Fibroblast of the aortic adventitia (primary cell): ENCODE data around the gene GK2. TPM values are rescaled to one million over a fixed set of nuclear protein-coding genes. Genes with fewer than 3 reads are reported as not detected.

Experiments
- DNase-seq: peaks from one replicate; pipeline ENCODE4 v3.0.0-alpha.2; 2010; ENCODE audit warnings: low read depth
- H3K4me3 ChIP-seq: 2 replicates; pipeline ENCODE4 v1.5.1; 2011; ENCODE audit warnings: low read depth, mild to moderate bottlenecking, control low read depth, low read length, moderate library complexity
- total RNA-seq: library from RNA; depleted of rRNA; stranded (reverse); fragments of >200 nt; gene quantifications from 2 replicates; pipeline ENCODE4 v1.2.3, GENCODE V29; 2012; ENCODE audit warnings: low replicate concordance
- TF ChIP-seq, protein P1 (sequence below): IDR thresholded peaks from 2 replicates; pipeline ENCODE4 v1.5.1; 2011; ENCODE audit warnings: mild to moderate bottlenecking, low read length, control low read depth, inconsistent platforms; ENCODE audit not compliant: insufficient read depth

Gene GK2
- total RNA-seq, 1 donor: not detected

DNA sequence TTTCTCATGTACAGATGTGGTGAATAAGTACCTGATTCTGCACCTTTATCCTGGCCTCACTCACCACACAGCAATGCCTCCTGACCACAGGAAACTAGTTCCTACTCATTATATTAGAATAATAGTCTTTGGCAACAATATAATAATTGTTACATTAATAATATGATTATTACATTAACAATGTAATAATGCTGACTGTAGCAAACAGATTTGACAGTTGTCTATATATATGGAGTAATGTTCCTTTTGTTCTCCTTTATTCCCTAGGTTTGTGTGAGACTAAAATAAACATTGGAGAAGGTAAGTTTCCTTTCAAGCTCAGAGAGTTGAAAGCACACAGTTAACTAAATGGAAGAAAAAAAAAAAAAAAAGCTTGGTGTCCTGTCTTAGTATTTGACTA lies 41.6 kb downstream of the GK2 start:
- no peak overlapping the region for H3K4me3 ChIP-seq
- TF ChIP-seq, protein P1, sequence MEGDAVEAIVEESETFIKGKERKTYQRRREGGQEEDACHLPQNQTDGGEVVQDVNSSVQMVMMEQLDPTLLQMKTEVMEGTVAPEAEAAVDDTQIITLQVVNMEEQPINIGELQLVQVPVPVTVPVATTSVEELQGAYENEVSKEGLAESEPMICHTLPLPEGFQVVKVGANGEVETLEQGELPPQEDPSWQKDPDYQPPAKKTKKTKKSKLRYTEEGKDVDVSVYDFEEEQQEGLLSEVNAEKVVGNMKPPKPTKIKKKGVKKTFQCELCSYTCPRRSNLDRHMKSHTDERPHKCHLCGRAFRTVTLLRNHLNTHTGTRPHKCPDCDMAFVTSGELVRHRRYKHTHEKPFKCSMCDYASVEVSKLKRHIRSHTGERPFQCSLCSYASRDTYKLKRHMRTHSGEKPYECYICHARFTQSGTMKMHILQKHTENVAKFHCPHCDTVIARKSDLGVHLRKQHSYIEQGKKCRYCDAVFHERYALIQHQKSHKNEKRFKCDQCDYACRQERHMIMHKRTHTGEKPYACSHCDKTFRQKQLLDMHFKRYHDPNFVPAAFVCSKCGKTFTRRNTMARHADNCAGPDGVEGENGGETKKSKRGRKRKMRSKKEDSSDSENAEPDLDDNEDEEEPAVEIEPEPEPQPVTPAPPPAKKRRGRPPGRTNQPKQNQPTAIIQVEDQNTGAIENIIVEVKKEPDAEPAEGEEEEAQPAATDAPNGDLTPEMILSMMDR: no peak
- no peak for DNase-seq

DNA sequence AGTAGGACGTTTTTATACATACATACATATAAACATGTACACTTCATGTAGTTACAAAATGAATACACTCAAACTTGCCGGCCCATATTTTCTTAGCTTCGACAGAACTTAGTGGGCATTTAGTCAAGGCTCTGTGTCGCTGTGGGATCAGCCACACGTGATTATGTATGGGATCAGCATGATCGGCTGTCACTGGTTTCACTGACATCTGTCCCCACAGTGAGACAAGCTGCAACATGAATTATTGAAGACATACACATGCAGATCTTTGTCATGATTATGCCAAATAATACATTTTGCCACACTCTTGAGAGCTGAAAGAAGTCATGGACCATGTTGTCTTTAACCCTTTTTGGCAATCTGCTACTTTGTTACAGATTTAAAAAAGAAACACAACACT lies 44.0 kb downstream of the GK2 start:
- no peak overlapping the region for H3K4me3 ChIP-seq
- no peak for DNase-seq
- TF ChIP-seq, protein P1: no peak

DNA sequence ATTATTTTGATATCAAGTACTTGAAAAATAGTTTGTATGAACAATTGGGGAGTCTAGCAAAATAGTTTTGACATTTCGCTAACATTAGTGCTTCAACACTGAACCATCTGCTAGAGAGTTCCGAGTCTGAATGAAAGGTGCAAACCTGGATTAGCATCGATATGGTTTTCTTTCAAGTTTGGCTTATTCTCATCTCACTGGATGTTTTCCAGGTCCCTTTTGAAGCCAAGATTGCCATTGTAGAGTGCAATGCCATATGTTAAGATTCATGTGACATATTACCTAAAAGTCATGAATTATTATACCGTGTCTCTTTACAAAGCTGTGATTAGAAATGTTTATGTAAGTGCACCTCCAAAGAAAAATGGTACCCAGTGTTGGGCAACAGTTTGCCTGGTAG lies 45.4 kb downstream of the GK2 start:
- no peak for DNase-seq
- TF ChIP-seq, protein P1: no peak

DNA sequence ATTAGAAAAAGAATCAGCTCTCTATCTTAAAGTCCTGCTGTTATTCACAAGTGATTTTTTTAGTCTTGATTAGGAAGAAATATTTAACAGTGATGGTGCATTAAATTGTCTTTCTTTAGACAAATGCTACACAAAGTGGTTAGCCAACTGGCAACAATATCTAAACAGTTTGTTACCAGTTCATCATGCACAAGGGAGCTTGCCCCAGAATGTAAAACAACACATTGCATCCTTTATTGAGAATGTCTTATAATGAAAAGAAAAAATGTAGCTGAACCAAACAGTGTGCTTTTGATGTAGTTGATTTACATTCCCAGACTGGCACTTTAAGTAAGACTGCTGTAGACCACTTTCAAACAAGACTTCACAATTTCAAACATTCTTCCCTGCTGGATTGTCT lies 48.0 kb downstream of the GK2 start:
- no peak for DNase-seq
- H3K4me3 ChIP-seq: no peak overlapping the region
- TF ChIP-seq, protein P1: no peak

More for the DNA sequence above, 45.4 kb downstream of the GK2 start:
- no peak overlapping the region for H3K4me3 ChIP-seq

DNA sequence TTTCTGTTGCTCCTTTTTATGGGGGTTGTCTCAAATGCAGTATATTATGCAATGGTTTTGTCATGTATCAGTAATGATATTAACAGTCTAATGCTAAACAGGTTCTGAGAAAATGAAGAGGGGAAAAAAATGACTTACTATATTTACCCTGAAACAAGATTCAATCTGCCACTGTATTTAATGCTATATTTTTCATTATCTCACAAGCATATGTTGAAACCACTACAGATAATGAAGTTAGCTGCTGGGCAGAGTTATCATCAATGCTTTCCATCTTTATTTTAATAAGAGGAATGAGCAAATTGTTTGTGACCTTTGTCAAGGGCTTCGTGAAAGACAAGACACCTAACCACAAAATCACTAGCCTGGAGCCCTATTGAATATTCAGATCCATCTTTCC lies 49.6 kb downstream of the GK2 start:
- no peak for DNase-seq
- TF ChIP-seq, protein P1: no peak
- H3K4me3 ChIP-seq: no peak overlapping the region

DNA sequence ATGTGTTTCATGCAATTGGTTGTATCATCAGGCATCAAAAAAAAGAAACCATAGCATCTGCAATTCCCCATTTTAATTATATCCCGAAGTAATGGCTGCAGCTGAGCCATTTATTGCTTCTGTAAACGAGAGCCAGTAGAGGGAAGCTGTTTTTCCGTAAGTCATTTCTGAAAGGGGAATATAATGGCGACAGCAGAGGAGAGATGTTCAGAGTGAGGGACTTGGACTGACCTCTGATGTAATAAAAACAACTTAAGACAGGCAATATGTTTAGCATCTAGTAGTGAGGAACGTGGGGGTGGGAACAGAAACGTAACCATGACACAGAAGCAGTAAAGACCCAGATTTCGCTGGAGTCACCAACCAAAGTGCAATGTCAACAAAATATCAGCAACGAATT lies 50.7 kb downstream of the GK2 start:
- no peak for DNase-seq
- TF ChIP-seq, protein P1: no peak
- no peak overlapping the region for H3K4me3 ChIP-seq

Other genes with a start within 250 kb of the GK2 start
- not detected in 2 replicates for gene NAA11, start 82.2 kb downstream of the GK2 start, total RNA-seq